Measurements from ENCODE around the gene KCNQ1.

The KCNQ1 gene

GRCh38 chr11:2794968-2795322 is 350.1 kb downstream of the KCNQ1 start:
- DNase-seq (ENCODE audit: insufficient read length, low spot score) (no peak), FAIRE-seq (no peak)
- no peak for TF ChIP-seq POLR2A (IDR thresholded peaks at IDR 0.05; ENCODE audit: low read depth, low read length)
- no peak for TF ChIP-seq PAX5 (IDR thresholded peaks at IDR 0.05; ENCODE audit: insufficient read depth, low read length, severe bottlenecking)
- TF ChIP-seq SPI1 (IDR thresholded peaks at IDR 0.05; ENCODE audit: low read depth, low read length) = no peak
- no peak for TF ChIP-seq TAF1 (IDR thresholded peaks at IDR 0.05; ENCODE audit: low read depth, low read length)
- TF ChIP-seq POLR2AphosphoS5 (IDR thresholded peaks at IDR 0.05; ENCODE audit: low read depth, low read length) = no peak
- no peak for TF ChIP-seq POU2F2 (IDR thresholded peaks at IDR 0.05; ENCODE audit: low read depth, low read length)

GRCh38 chr11:2795491-2795991 is 350.7 kb downstream of the KCNQ1 start:
- FAIRE-seq (no peak), DNase-seq (ENCODE audit: insufficient read length, low spot score) (no peak)
- no peak for TF ChIP-seq POLR2A (IDR thresholded peaks at IDR 0.05; ENCODE audit: low read depth, low read length)
- no peak for TF ChIP-seq TAF1 (IDR thresholded peaks at IDR 0.05; ENCODE audit: low read depth, low read length)
- no peak for TF ChIP-seq SPI1 (IDR thresholded peaks at IDR 0.05; ENCODE audit: low read depth, low read length)
- TF ChIP-seq PAX5 (IDR thresholded peaks at IDR 0.05; ENCODE audit: insufficient read depth, low read length, severe bottlenecking) = no peak
- no peak for TF ChIP-seq POU2F2 (IDR thresholded peaks at IDR 0.05; ENCODE audit: low read depth, low read length)
- no peak for TF ChIP-seq POLR2AphosphoS5 (IDR thresholded peaks at IDR 0.05; ENCODE audit: low read depth, low read length)

DNA sequence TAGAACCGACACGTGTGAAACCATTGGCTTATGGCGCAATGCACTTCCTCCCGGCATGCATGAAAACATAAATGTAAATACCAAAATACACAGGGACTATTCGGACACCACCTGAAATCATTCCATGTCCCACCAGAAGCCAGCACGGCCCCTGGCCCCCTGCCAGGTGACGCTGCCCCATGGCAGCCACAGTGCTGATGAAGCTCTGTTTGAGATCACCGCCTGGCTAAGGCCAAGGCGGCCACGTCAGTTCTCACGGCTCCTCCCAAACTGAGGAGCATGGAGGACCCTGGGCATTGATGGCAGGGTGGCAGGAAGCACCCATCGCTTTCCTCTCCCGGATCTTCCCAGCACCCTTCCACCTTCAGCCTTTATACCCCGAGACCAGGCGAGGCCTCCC is 351.3 kb downstream of the KCNQ1 start:
- FAIRE-seq = no peak
- DNase-seq (ENCODE audit: insufficient read length, low spot score) = no peak
- TF ChIP-seq SPI1 (IDR thresholded peaks at IDR 0.05; ENCODE audit: low read depth, low read length) = no peak
- no peak for TF ChIP-seq POU2F2 (IDR thresholded peaks at IDR 0.05; ENCODE audit: low read depth, low read length)
- no peak for TF ChIP-seq POLR2AphosphoS5 (IDR thresholded peaks at IDR 0.05; ENCODE audit: low read depth, low read length)
- TF ChIP-seq POLR2A (IDR thresholded peaks at IDR 0.05; ENCODE audit: low read depth, low read length) = no peak
- TF ChIP-seq PAX5 (IDR thresholded peaks at IDR 0.05; ENCODE audit: insufficient read depth, low read length, severe bottlenecking) = no peak
- TF ChIP-seq TAF1 (IDR thresholded peaks at IDR 0.05; ENCODE audit: low read depth, low read length) = no peak

DNA sequence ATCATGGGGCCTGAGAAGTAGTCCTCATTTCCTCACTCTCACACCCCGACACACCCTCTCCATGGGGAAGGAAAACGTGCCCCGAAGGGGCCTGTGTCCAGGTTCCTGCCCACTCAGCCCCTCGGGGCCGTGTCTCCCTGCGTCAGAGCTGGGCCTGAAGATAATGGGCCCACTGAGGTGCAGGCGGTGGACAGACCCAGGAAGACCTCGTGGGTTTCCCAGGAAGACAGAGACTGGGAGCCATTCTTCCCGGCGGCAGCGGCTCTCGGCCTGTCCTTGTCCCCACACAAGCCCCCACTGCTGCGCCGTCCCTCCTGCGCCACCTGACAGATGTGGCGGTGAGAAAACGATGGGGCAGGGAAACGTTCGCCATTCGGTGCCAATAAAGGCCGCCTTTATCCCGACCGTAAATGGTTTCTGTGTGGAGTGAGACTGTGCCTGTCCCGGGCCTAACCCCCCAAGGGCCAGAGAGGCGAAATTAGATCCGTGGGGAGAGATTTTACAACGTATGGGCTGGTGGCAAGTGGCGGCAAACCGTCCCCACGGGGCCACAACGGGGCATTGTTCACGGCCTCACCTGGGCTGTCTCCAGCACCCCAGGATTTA is 351.8 kb downstream of the KCNQ1 start:
- no peak for FAIRE-seq
- no peak for DNase-seq (ENCODE audit: insufficient read length, low spot score)
- TF ChIP-seq PAX5 (IDR thresholded peaks at IDR 0.05; ENCODE audit: insufficient read depth, low read length, severe bottlenecking) = no peak
- no peak for TF ChIP-seq POU2F2 (IDR thresholded peaks at IDR 0.05; ENCODE audit: low read depth, low read length)
- TF ChIP-seq SPI1 (IDR thresholded peaks at IDR 0.05; ENCODE audit: low read depth, low read length) = no peak
- TF ChIP-seq TAF1 (IDR thresholded peaks at IDR 0.05; ENCODE audit: low read depth, low read length) = no peak
- TF ChIP-seq POLR2A (IDR thresholded peaks at IDR 0.05; ENCODE audit: low read depth, low read length) = no peak
- no peak for TF ChIP-seq POLR2AphosphoS5 (IDR thresholded peaks at IDR 0.05; ENCODE audit: low read depth, low read length)

DNA sequence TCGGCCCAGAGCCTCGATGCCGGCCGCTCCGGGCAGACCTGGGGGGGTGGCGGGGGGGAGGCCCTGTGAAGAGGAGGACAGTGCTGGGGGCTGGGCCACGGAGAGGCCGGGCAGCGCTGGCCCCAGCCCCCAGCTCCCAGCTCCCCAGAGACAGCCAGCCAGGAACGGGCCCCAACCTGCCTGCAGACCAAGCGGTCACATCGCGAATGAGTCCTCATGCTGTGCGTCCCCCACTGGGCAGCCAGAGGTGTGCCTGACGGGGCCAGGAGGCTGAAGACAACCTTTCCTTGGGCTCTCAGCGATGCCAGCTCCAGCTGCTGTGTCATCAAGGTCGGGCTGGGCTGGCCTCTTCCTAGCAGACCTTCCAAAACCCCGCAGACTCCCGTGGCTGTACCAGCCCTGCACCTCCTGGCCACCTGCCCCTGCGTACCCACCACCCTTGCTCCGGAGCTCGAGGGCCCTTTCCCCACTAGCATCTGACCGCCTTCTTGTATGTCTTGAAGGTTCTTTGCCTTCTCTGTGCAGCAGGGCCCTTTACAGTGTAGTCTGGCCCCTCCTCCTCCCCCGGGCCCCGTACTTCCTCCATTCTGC is 352.4 kb downstream of the KCNQ1 start:
- DNase-seq (ENCODE audit: insufficient read length, low spot score) (no peak), FAIRE-seq (no peak)
- TF ChIP-seq POU2F2 (IDR thresholded peaks at IDR 0.05; ENCODE audit: low read depth, low read length) (no peak), POLR2A (IDR thresholded peaks at IDR 0.05; ENCODE audit: low read depth, low read length) (no peak), POLR2AphosphoS5 (IDR thresholded peaks at IDR 0.05; ENCODE audit: low read depth, low read length) (no peak), PAX5 (IDR thresholded peaks at IDR 0.05; ENCODE audit: insufficient read depth, low read length, severe bottlenecking) (no peak)

DNA sequence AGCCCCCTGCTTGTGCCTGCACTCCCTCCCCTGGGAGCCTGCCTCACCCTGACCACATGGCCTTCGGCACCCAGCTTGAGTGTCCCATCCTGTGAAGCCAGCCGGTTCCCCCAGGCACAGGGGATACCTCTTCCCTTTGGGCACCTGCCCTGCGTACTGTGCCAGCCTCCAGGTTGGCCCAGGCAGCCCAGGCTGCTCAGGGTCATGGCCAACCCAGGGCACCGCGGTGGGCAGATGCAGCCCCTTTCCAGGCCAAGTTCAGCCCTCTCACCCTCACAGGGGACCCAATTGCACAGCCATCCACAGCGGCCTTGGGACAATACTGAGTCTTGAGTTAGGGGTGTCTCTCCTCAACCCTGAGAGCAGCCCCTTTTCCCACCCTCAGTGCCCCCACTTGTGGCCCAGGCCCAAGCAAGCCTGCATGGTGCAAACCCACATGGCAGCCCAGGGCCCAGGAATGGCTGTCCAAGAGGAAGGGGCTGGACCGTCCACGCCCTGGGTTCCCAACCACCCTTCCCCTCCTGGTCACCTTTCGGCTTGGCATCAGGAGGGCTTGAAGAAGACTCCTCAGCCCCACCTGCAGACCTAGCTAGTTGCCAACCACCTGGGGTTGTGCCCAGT is 353.0 kb downstream of the KCNQ1 start:
- TF ChIP-seq TAF1 (IDR thresholded peaks at IDR 0.05; ENCODE audit: low read depth, low read length) (no peak), SPI1 (IDR thresholded peaks at IDR 0.05; ENCODE audit: low read depth, low read length) (no peak), POU2F2 (IDR thresholded peaks at IDR 0.05; ENCODE audit: low read depth, low read length) (no peak), PAX5 (IDR thresholded peaks at IDR 0.05; ENCODE audit: insufficient read depth, low read length, severe bottlenecking) (no peak), POLR2A (IDR thresholded peaks at IDR 0.05; ENCODE audit: low read depth, low read length) (no peak), POLR2AphosphoS5 (IDR thresholded peaks at IDR 0.05; ENCODE audit: low read depth, low read length) (no peak)
- DNase-seq (ENCODE audit: insufficient read length, low spot score) (no peak), FAIRE-seq (no peak)

DNA sequence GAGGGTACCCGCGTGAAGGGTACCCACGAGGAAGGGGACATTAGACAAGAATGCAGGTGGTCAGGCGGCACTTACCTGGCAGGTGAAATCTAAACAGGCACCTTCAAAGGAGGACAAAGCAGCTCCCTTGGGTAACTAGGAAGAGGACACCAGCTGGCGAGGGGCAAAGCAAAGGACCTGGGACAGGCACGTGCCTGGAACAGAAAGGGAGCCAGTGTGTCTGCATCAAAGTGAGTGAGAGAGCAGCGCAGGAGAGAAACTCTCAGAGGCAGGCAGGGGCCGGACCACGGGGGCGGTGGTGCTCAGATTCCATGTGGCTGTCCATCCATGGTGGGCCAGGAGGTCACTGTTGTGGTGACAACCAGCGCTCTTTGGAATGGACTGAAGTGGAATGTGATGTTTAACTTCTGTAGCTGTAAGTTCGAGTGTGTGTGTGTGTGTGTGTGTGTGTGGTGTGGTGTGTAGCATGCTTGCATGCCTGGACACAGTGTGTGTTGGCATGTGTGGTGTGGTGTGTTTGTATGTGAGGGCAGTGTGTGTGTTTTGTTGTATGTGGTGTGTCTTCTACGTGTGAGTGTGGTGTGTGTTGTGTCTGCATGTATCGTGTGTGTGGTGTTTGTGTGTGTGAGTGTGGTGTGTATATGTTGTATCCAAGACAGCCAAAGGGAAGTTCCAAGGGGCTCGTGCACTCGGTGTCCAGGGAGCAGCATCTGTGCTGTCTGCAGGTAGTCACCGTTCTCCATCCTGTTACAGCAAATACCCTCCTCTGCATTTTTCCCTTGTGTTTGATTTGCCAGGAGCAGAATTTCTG is 354.3 kb downstream of the KCNQ1 start:
- DNase-seq (ENCODE audit: insufficient read length, low spot score) (no peak), FAIRE-seq (no peak)
- no peak for TF ChIP-seq PAX5 (IDR thresholded peaks at IDR 0.05; ENCODE audit: insufficient read depth, low read length, severe bottlenecking)
- no peak for TF ChIP-seq POLR2A (IDR thresholded peaks at IDR 0.05; ENCODE audit: low read depth, low read length)
- no peak for TF ChIP-seq SPI1 (IDR thresholded peaks at IDR 0.05; ENCODE audit: low read depth, low read length)
- TF ChIP-seq TAF1 (IDR thresholded peaks at IDR 0.05; ENCODE audit: low read depth, low read length) = no peak
- TF ChIP-seq POU2F2 (IDR thresholded peaks at IDR 0.05; ENCODE audit: low read depth, low read length) = no peak
- no peak for TF ChIP-seq POLR2AphosphoS5 (IDR thresholded peaks at IDR 0.05; ENCODE audit: low read depth, low read length)

- no peak for DNase-seq (ENCODE audit: insufficient read length, low spot score)
- TF ChIP-seq POLR2AphosphoS5 (IDR thresholded peaks at IDR 0.05; ENCODE audit: low read depth, low read length) (no peak), SPI1 (IDR thresholded peaks at IDR 0.05; ENCODE audit: low read depth, low read length) (no peak)
- FAIRE-seq = no peak
Measured at GRCh38 chr11:2799881-2800654, 355.3 kb downstream of the KCNQ1 start.

Data from GM12891 (cell line).